Lower lobe of right lung (tissue), 2 donors: ENCODE data around the gene MB. TPM values are rescaled to one million over a fixed set of nuclear protein-coding genes. Genes with fewer than 3 reads are reported as not detected.

ENCODE experiments used
- ATAC-seq, 2 donors: fragments of 200-7000 bp; cut with Tn5 transposase; one replicate each; pipeline ENCODE4 v1.9.1; 2020 to 2022; ENCODE audit warnings: mild to moderate bottlenecking in 2 of 2, moderate library complexity in 2 of 2
- DNase-seq: peaks from one replicate; pipeline ENCODE4 v3.0.0-alpha.2; 2020
- H3K27ac ChIP-seq: fragments of 200-600 bp; one replicate; pipeline ENCODE4 v1.8.0; 2022
- H3K27me3 ChIP-seq: fragments of 200-600 bp; one replicate; pipeline ENCODE4 v1.8.0; 2022; ENCODE audit warnings: low read depth
- H3K36me3 ChIP-seq: fragments of 200-600 bp; one replicate; pipeline ENCODE4 v1.8.0; 2022; ENCODE audit warnings: mild to moderate bottlenecking
- H3K4me1 ChIP-seq: fragments of 200-600 bp; one replicate; pipeline ENCODE4 v1.8.0; 2022
- H3K4me3 ChIP-seq: fragments of 200-600 bp; one replicate; pipeline ENCODE4 v1.8.0; 2022; ENCODE audit warnings: mild to moderate bottlenecking
- H3K9me3 ChIP-seq: fragments of 200-600 bp; one replicate; pipeline ENCODE4 v1.8.0; 2022
- intact Hi-C: fragments of 100-400 bp; cut with DNase I; formaldehyde crosslinking; loops from one replicate; pipeline ENCODE4 v1.11.0; 2022
- total RNA-seq: library from RNA; stranded (reverse); fragmentation: NEBNext Ultra II Directional; extraction: Animal tissue kit (Norgen Biotek cat#: 25700); gene quantifications from one replicate; pipeline ENCODE4 v1.2.1, GENCODE V29; 2021
- TF ChIP-seq, protein P1 (sequence below): fragments of 200-600 bp; IDR thresholded peaks from one replicate; pipeline ENCODE4 v1.8.0; 2022; ENCODE audit warnings: antibody characterized with exemption, mild to moderate bottlenecking
- donor health status: DM: no; HTN: yes; CAD: no; lungs with severe emphysema.

The MB gene
- total RNA-seq, 1 donor from 2014 or later, result 0.86 TPM

DNA sequence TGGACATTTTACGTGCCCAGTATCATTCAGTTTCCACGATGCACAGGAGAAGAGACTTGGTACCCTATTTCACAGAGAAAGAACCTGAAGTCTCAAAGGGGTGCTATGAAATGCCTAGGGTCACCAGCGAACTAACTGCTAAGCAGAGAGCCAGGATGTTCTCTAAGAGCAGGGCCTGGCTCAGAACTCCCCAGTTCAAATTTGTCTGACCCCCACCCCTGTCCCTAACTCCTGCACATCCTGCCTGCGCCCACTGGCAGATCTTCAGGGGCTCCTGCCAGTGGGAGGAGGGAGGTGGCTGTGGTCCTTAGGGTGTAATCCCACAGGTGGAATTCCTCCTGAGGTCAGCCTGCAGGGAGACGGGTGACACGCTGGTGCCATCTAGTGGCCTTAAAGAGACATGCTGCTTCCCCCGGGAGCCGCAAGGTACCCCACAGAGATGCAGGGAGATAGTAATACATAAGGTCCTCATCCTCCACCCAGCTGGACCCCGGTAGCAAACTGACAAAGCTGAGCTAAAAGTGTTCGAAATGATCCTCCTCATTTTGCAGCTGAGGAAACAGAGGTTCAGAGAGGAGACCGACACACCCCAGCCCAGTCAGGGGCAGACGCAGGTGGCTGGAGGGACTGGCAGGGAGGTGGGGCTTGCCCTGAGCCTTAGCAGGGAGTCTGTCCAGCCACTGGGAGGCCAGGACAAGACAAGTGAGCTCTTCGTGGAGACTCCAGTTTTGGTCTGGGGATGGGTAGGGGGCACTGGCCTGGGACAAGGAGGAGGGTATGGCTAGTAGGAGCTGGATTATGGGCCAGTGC is 34.1 kb downstream of the MB start:
- H3K4me1 ChIP-seq, result peaks cover 12% of the 10 kb centered on the region
- intact Hi-C loops, result loop anchor here (10.0 kb wide), 1 partner anchor 148 kb away; no protein-coding TSS in a partner anchor
- no peak overlapping the region for H3K27ac ChIP-seq
- H3K36me3 ChIP-seq, result no peaks in the 10 kb centered on the region
- peaks cover 3% of the 10 kb centered on the region for H3K9me3 ChIP-seq
- peak; percentile 80 to 85 for ATAC-seq
- DNase-seq, result peak; percentile 70
- H3K27me3 ChIP-seq, result no peaks in the 10 kb centered on the region
- TF ChIP-seq, protein P1, sequence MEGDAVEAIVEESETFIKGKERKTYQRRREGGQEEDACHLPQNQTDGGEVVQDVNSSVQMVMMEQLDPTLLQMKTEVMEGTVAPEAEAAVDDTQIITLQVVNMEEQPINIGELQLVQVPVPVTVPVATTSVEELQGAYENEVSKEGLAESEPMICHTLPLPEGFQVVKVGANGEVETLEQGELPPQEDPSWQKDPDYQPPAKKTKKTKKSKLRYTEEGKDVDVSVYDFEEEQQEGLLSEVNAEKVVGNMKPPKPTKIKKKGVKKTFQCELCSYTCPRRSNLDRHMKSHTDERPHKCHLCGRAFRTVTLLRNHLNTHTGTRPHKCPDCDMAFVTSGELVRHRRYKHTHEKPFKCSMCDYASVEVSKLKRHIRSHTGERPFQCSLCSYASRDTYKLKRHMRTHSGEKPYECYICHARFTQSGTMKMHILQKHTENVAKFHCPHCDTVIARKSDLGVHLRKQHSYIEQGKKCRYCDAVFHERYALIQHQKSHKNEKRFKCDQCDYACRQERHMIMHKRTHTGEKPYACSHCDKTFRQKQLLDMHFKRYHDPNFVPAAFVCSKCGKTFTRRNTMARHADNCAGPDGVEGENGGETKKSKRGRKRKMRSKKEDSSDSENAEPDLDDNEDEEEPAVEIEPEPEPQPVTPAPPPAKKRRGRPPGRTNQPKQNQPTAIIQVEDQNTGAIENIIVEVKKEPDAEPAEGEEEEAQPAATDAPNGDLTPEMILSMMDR, result peak; percentile 92
- no peak overlapping the region for H3K4me3 ChIP-seq

DNA sequence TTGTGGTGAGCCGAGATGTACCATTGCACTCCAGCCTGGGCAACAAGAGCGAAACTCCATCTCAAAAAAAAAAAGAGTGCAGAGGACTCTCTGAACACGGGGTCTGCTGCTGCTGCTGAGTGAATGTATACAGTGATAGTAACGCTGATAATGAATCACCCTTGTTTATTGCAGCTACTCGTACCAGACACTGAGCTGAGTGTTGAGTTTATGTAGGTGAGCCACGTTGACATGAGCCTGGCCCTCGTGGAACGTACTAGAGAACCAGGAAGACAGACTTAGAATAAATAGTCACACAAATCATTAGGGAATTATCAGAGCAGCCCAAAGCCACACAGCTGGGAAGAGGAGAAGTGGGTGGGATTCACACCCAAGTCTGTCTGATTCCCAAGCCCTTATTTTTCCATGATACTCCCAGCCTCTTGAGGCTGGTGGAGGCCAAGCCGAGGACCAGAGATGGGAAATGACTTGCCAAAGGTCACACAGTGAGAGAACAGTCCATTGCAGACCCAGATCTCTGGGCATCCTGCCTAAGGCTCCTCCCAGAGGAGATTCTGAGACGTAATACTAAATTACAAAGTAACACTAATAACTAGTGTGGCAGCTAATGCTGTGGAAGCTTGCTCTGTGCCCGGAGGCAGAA is 34.8 kb downstream of the MB start:
- H3K27ac ChIP-seq, result no peak overlapping the region
- TF ChIP-seq, protein P1, result no peak
- H3K36me3 ChIP-seq, result no peaks in the 10 kb centered on the region
- no peaks in the 10 kb centered on the region for H3K27me3 ChIP-seq
- DNase-seq (no peak), ATAC-seq (no peak)
- H3K4me3 ChIP-seq, result no peak overlapping the region
- intact Hi-C loops, result loop anchor here (10.0 kb wide), 1 partner anchor 148 kb away; no protein-coding TSS in a partner anchor
- peaks cover 5% of the 10 kb centered on the region for H3K4me1 ChIP-seq
- peaks cover 3% of the 10 kb centered on the region for H3K9me3 ChIP-seq

DNA sequence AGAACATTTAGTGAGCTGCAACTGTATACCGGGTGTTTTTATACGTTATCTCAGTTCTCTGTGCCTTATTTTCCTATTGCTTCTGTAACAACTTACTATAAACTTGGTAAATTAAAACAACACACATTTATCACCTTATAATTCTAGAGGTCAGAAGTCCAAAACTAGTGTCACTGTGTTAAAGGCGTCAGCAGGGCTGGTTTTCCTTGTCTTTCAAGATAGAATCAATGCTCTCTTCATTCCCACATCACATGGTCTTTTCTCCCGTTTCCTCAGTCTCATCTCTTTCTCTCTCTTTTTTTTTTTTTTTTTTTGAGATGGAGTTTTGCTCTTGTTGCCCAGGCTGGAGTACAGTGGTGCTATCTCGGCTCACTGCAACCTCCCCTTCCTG is 36.1 kb downstream of the MB start:
- no peak for ATAC-seq
- no peaks in the 10 kb centered on the region for H3K27me3 ChIP-seq
- H3K4me1 ChIP-seq, result no peaks in the 10 kb centered on the region
- intact Hi-C loops, result loop anchor here (10.0 kb wide), 1 partner anchor 146 kb away; no protein-coding TSS in a partner anchor
- DNase-seq, result no peak
- H3K9me3 ChIP-seq, result no peaks in the 10 kb centered on the region
- H3K36me3 ChIP-seq, result no peaks in the 10 kb centered on the region
- no peak overlapping the region for H3K27ac ChIP-seq
- no peak overlapping the region for H3K4me3 ChIP-seq
- TF ChIP-seq, protein P1, result no peak

DNA sequence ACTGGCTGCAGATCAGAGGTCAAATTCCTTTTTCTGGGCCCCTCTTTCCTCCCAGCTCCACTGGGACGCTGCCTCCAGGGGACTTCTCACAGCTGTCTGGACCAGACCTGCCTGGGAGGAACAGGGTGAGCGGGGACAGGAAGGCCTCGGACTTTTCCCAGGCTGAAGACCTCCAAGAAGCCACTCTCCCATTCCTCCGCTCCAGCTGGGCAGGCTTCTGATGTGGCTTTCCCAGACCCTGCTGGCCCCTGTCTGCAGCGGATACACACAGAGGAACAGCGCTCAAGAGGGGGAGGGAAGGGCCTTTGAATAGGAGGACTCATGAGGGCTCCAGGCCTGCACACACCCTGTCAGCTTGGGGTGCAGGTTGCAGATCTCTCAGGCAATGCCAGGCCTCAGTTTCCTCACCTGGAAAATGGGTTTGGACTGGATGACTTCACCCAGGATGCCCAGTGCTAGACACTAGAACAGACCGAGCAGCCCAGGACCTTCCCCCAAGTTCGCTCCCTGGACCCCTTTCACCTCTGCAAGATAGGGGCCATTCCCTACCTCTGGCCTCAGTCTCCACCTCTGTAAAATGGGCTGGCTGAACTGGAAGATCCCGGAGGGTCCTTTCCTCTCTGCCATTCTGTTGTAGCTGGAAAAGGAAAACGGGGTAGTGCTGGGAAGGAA is 36.6 kb downstream of the MB start:
- H3K27ac ChIP-seq, result no peak overlapping the region
- H3K4me1 ChIP-seq, result no peaks in the 10 kb centered on the region
- H3K27me3 ChIP-seq, result no peaks in the 10 kb centered on the region
- no peak overlapping the region for H3K4me3 ChIP-seq
- ATAC-seq (no peak), DNase-seq (no peak)
- intact Hi-C loops, result loop anchor here (10.0 kb wide), 1 partner anchor 146 kb away; no protein-coding TSS in a partner anchor
- TF ChIP-seq, protein P1, result no peak
- H3K36me3 ChIP-seq, result no peaks in the 10 kb centered on the region
- no peaks in the 10 kb centered on the region for H3K9me3 ChIP-seq

DNA sequence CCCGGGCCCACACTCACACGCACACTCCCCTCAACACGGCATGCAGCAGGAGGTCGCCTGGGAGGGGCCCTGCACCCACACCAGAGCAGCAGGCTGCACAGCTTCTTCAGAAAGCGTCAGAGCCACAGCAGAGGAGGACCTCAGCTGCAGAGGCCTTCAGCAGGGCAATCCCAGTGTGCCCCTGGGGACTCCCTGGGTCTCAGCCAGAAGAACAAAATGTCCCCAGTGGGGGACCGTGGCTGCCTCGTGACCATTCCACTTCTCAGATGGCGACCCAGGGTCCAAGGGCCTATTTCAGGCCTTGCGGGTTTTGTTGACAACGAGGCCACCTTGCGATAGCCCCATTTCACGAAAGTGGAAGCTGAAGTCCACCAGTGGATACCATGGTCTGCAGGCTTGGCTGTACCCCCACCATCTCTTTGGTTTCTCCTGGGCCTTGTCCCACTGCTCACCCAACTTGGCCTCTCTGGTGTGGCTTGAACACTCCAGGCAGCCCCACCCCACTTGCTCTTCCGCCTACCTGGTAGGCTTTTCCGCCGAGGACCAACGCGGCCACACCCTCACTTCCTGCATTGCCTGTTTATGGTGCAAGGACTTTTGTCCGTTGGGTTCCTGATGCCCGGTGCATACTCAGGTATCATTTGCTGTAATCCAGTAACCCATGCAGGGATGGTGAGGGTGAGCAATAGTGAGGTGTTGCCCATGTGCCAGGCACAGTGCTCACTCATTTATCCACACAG is 38.1 kb downstream of the MB start:
- intact Hi-C loops, result no loop called here
- TF ChIP-seq, protein P1, result no peak
- no peaks in the 10 kb centered on the region for H3K9me3 ChIP-seq
- H3K4me1 ChIP-seq, result no peaks in the 10 kb centered on the region
- no peak overlapping the region for H3K4me3 ChIP-seq
- ATAC-seq (no peak), DNase-seq (no peak)
- no peaks in the 10 kb centered on the region for H3K36me3 ChIP-seq
- H3K27me3 ChIP-seq, result peaks cover 5% of the 10 kb centered on the region
- no peak overlapping the region for H3K27ac ChIP-seq
